Stimulated activated CD4-positive, alpha-beta T cell treated with anti-CD3 and anti-CD28 coated beads, TNF-alpha, amount 100 ng/mL, for 24 hours (primary cell): ENCODE measurements around the gene PCLO.

Source experiments
- DNase-seq, 3 experiments: peaks; one replicate each; pipeline ENCODE4 v3.0.0-alpha.2; 2020; ENCODE audit warnings: low read depth in 3 of 3

PCLO gene, protein sequence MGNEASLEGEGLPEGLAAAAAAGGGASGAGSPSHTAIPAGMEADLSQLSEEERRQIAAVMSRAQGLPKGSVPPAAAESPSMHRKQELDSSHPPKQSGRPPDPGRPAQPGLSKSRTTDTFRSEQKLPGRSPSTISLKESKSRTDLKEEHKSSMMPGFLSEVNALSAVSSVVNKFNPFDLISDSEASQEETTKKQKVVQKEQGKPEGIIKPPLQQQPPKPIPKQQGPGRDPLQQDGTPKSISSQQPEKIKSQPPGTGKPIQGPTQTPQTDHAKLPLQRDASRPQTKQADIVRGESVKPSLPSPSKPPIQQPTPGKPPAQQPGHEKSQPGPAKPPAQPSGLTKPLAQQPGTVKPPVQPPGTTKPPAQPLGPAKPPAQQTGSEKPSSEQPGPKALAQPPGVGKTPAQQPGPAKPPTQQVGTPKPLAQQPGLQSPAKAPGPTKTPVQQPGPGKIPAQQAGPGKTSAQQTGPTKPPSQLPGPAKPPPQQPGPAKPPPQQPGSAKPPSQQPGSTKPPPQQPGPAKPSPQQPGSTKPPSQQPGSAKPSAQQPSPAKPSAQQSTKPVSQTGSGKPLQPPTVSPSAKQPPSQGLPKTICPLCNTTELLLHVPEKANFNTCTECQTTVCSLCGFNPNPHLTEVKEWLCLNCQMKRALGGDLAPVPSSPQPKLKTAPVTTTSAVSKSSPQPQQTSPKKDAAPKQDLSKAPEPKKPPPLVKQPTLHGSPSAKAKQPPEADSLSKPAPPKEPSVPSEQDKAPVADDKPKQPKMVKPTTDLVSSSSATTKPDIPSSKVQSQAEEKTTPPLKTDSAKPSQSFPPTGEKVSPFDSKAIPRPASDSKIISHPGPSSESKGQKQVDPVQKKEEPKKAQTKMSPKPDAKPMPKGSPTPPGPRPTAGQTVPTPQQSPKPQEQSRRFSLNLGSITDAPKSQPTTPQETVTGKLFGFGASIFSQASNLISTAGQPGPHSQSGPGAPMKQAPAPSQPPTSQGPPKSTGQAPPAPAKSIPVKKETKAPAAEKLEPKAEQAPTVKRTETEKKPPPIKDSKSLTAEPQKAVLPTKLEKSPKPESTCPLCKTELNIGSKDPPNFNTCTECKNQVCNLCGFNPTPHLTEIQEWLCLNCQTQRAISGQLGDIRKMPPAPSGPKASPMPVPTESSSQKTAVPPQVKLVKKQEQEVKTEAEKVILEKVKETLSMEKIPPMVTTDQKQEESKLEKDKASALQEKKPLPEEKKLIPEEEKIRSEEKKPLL (N-terminal part only)

DNA sequence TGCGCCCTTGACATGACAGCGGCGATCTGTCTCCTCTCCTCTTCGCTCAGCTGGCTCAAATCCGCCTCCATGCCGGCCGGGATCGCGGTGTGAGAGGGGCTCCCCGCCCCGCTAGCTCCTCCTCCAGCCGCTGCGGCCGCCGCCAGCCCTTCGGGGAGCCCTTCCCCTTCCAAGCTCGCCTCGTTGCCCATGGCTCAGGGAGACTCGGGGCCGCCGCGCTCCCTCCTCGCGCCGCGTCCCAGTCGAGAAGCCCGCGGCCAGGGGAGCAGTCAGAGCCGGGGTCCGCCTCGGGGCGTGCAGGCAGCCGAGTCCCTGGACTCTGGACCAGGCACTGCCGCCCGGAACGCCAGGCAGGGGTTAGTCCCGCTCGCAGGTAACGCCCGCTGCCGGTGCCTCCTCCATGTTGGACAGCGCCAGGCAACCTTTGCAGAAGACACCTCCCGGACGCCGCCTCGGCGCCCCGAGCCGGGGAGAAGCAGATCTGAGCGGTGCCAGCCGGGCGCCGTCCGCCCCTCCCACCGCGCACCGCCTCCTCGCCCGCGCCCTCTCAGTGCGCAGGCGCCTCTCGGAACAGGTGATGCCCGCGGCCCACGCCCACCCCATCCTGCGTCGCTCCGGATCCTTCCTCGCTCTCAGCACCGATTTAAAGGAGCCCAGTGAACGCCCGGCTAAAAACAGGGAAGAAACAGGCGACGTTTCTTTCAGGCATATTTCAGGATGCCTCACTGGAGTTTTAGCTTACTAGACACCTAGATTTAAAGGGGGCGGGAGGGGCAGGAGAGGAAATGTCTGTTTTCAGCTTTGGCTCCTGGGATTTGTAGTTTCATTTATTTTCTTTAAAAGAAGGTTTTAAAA, at the start of gene PCLO:
PCLO (minus strand) TSS at position 483 of the 855 bp plus-strand sequence; CDS start at position 191, 292 bp downstream.
- DNase-seq: peak; percentile 2 to 53 (median 8)

DNA sequence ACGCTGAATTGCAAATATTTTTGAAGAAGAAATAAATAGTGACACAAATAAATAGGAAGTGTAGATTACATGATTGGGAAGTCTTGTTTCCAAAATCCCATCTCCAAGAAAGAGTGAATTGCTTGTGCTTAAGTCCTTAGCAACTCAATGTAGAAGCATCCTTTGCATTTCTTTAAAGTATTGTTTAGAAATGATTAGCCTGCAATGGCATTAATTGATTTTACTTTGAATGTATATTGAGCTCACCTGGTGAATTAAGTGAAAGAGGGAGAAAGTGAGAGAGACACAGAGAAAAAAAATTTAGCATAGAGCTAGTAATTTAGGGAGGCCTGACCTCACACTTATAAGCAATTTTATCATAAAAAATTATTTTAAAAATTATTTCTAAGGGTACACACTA, 49.0 kb upstream of the PCLO start:
- no peak for DNase-seq

DNA sequence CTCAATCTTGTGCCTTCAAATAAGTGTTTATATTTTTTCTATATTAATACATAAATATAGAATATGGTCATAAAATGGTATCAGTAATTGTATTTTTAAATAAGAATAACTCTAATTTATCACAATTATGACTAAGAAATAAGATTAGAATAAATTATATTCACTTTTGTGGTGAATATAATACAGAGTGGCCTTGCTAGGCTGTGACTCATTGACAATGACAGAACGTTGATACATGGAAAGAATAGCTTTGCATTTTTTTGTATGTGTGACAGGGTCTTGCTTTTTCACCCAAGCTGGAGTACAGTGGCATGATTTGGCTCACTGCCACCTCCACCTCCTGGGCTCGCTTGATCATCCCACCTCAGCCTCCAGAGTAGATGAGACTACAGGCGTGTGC, 47.8 kb upstream of the PCLO start:
- no peak for DNase-seq

DNA sequence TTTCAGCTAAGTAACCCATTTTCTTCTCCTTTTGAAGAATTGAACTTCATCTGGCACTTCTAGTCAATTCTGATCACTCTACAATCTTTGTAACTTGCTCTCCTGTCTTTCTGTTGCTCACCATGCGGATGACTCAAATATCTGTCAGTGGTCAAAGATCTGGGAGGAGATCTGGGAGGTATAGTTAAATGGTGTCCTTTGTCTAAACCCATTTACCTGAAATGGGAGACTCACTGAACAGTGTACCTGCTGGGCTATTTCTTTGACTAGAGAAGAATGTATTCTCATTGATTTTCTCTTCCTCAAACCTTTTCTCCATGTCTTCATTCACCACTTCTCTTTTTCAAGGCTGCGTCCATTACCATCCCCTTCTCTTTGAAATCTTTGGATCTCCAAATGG, 42.0 kb upstream of the PCLO start:
- DNase-seq: no peak

DNA sequence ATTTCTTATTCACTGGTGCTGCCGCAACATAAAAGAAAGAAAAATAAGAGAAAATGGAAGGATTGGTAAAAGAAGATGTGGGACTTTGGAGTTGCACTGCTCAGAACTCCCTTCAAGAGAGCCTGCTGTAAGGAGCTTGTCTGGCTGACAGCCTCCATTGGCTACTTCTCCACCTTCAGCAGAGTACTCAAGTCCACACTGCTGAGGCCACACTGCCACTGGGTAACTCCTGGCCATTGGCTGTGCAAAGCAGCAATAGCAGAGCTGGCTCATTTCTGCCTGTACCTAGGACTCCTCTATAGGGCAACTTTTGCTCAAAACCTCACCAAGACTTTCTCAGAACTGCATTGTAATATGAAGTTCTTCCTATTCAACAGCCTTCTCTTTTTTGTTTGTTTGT, 38.7 kb upstream of the PCLO start:
- DNase-seq: no peak

DNA sequence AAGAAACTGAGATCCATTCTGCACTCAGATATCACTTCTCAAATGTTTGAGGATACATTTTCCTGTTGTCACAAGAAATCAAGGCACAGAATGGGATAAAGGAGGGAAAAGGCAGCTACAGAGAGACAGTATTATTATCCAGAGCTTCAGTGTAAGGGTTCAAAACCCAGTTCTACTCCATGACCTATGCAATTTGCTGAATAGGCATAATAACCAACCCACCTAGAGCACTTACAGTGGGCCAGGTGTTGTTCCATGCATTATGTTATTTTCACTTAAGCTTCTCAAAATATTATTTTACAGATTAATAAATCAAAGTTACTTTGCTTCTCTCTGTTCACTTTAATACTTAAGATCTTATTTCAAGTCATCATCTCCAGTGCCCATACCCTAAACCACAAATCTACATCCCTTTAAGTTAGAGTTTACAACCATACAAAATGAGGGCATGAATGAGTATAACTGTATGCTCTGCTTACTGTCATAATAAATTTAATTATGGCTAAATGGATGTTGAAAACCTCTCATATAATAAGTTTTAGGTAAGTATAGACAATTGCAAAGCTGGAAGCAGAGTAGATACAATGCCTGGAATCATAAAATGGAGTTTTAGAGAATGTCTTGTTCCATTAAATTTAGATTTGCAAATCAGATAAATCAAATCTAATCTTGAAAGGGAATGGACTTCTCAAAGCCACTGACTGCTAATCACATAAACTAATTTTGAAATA, 28.1 kb upstream of the PCLO start:
- no peak for DNase-seq

DNA sequence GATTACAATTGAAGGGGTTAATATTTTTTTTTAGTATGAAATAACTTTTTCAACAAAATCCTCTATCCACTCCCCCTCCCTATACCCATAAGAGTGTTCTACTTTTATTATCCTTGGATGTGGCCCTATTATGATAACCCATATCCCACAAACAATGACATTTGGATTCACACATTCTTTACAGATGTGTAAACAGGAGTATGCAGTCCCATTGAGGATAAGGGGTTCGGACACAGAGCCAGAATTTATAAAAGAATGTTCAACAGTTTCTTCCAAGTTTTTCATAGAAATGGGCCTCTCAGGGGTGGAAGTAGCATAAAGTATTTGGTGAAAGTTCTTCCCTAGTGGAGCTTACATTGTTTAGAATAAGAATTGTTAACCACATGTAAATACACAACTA, 16.1 kb upstream of the PCLO start:
- DNase-seq: no peak

DNA sequence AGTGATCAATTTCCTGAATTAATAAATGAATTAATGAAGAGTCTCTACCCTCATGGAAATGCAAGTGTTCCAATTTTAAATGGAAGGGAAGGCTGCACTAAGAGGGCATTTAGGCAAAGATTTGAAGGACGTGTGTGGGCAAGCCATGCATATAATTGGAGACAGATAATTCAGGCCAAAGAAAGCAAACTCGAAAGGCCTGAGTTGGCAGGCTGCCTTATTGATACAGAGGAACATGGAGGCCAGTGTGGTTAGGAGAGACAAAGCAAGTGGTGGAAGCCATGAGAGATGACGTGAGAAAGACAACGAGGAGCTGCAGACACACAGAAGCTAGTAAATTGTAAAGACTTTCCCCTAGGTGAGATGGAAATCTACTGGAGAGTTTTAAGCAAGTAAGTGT, 15.4 kb upstream of the PCLO start:
- DNase-seq: no peak

DNA sequence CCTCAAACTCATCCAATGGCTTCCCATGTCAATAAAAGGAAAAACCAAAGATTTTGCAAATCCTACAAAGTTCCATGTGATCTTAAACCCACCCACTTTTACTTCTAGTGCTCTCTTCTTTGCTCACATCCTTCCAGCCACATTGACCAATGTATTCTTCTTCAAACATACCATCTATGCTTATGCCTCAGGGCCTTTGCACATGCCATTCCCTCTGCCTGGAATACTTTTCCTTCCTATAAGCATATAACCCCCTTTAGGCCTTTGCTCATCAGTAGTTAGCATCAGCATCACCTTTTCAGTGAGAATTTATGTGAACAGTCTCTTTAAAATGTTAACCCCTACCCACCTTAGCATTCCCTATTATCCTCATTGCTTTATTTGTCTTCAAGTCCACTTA, 11.0 kb upstream of the PCLO start:
- no peak for DNase-seq

DNA sequence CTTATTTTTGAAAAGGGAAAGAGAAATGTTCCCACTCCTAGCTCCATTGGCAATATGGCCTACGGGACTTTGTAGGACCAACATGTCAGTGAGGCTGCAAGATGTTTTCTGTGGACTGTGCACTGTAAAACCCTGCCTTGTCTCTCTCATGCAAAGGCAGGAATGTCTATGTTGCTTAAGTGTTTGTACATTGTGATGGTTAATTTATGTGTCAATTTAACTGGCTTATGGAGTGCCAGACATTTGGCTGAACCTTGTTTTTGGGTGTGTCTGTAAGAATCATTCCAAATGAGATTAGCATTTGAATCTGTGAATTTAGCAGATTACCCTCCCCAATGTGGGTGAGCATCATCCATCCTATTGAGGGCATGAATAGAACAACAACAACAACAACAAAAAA, 4.1 kb upstream of the PCLO start:
- DNase-seq: no peak

DNA sequence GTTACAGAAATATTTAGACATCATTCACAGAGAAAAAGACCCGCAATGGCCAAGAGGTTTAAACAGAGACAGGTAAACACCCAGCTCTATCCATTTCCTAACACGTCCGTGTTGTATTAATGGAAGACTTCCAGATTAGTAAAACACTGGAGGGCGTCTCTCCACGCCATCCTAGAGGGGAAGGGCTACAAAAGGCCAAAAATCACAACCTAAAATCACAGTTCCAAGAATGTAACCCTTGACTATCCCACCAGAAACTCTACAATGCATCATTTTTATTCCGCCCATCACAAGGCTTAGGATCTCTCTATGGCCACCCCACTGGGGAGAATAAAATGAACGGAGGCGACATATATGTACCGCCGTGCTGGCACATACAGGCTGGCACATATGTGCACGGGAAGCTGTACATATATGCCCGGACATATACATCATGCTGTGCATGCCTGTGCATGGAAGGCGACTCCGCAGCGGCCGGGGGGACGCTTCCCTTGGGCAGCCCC, 734 bp downstream of the PCLO start:
- no peak for DNase-seq

DNA sequence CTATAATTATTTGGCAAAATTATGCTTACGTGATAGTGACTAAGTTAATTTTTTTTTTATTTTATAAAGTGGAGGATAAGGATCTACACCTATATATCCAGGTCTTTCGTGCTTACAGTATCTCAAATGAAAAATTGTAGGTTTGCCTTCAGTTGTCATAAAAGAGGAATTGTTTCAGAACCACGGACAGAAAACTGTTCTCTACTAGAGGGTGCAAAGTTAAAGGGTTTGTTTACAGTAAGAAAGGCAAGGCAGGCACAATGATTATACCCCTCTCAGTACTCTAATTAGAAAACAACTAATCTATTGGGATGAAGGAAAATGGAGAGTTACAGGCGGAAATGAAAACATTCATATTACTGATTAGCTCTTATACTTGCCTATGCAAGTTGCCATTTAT, 1.5 kb downstream of the PCLO start:
- DNase-seq: no peak

DNA sequence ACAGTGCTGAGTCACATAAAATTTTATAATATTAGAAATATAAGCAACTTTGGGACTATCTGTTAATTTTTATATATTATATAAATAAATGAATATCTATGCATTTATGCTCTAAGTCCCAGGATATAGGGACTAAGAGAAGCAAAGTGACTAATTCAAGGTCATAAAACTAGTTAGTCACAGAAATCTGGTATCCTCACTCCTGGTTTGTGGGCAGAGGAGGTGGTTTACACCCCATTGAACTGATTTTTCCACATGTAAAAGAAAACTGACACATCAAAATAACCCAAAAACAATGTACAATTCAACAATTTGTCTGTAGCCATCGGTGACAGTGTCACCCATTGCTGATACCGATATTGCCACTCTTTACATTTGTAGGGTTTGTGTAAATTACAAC, 3.0 kb downstream of the PCLO start:
- no peak for DNase-seq

DNA sequence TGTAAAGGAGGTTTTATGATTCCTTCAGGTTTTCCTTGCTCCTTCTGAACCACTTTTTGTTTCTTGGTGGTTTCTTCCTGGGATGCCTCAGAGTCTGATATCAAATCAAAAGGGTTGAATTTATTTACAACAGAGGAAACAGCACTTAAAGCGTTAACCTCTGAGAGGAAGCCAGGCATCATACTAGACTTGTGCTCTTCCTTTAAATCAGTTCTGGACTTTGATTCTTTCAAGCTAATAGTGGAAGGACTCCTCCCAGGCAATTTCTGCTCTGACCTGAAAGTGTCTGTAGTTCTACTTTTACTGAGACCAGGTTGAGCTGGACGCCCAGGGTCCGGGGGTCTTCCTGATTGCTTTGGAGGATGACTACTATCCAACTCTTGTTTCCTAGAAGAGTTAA, 6.7 kb downstream of the PCLO start:
- DNase-seq: no peak

DNA sequence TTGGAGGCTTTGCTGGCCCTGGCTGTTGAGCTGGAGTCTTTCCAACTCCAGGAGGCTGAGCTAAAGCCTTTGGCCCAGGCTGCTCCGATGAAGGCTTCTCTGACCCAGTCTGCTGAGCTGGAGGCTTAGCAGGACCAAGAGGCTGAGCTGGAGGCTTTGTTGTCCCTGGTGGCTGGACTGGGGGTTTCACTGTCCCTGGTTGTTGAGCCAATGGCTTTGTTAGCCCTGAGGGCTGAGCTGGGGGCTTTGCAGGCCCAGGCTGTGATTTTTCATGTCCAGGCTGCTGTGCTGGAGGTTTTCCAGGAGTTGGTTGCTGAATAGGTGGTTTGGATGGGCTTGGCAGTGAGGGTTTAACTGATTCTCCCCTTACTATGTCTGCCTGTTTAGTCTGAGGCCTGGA, 7.3 kb downstream of the PCLO start:
- DNase-seq: no peak

DNA sequence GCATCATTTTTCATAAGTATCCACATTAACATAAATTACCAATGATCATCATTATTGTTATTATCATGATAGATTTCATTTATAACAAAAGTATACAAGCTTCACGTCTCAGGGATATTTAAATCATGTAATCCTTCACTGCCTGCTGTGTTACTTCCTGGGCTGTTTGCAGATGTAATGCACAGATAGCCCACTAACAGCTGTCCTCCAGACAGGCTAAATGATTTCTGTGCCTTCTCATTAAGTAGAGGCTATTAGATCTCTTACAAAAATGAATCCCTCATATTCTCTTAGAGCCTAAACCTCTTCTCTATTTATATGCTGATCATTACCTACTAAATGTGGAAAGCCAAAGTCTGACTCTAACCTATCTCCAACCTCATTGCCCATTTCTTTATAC, 9.3 kb downstream of the PCLO start:
- DNase-seq: no peak

DNA sequence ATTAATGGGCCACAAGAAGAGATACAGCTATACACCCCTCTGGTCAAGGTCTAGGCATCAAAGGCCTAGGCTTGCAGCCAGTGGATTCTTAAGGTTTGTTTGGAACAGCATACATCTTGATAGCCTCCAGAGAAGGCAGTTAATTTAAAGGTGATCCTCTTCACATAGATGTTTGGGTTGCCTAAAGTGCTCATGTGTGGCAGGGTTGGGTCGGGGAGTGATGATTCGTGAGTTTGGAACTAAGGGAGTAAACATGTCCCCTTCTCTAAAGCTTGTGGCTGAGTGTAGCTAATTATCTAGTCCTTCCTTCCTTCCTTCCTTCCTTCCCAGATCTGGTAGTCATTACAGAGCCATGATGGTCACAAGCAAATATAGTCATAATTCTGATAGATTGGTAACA, 12.4 kb downstream of the PCLO start:
- no peak for DNase-seq

DNA sequence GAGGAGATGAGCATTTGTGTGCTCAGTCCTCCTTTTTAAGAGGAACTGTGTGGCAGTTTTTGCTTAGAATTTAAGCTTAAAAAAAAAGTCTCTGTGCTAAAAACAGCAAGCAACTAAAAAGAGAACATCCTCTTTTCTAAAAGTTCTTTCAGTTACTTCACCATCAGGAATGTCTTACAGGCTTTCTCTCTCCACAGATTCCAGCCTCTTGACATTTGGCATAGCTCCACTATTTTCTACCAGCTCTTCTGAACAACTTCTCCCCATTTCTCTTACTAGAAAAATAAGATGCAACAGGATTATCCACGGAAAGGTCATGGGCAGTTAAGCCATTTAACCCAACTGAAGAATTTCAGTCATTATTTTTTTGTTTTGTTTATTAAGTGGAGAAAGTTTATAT, 13.2 kb downstream of the PCLO start:
- no peak for DNase-seq

DNA sequence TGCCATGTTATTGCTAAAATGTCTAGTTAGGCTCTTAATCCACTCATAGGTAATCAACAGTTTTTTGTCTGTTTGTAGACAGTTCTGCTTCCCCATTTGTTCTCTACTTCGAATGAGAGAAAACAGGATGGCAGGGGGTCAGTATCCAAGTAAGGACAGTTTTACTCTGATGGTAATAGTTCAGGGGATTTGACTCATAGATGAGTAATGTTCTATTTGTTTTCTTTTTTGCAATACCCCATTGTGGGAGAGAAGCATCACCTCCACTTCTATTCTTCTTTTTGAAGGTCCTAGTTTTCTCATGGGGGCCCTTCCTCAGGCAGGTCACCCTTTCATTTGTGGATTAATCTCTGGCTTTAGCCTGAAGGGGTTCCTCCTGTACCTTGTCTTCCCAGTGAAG, 13.9 kb downstream of the PCLO start:
- no peak for DNase-seq

DNA sequence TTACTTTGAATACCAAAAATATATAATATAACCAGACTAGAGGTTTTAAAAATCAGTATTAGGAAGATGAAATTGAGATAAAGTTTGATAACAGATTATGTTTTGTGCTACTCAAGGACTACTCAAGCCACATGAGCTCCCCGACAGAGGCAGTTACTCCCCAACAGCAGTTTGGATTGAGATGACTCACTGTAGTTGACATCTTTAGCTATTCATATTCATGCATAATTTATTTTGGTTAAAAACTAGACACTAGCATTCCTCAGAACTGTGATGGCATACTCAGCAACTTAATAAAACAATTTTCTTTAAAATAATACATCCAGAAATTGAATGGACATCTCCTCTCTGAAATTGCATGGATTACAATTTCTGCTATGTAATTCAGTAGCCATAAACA, 19.6 kb downstream of the PCLO start:
- no peak for DNase-seq

DNA sequence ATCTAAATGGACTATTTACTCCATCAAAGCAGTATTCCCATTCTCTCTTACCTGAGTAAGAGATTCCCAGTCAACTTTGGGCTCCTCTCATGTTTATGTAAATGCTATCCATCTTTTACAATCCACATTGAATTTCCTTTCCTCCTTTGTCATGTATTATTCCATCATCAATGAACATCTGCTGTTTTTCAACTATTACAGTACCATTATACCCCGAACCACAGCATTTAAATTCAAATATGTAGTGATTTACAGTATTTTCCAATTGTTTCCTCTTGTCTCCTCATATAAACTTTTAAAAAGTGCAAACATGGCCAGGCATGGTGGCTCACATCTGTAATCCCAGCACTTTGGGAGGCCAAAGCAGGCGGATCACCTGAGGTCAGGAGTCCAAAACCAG, 20.3 kb downstream of the PCLO start:
- no peak for DNase-seq
